PC-9 (cell line): ENCODE results near the gene TBC1D5. TPM values are rescaled to one million over a fixed set of nuclear protein-coding genes. Genes with fewer than 3 reads are reported as not detected.

Experiments
- BruUV-seq: library from RNA; stranded (reverse); fragments of 400-500 nt; replicated peaks from 2 replicates; lab custom pipeline; 2021; lab: Mats Ljungman, UMichigan
- CTCF ChIA-PET: fragments of 300-600 bp; sonication (Branson Sonifier 250); formaldehyde crosslinking; loops from one replicate; lab custom pipeline; 2022; ENCODE audit warnings: antibody characterized with exemption; lab: Charles Lee
- POLR2A ChIA-PET: fragments of 300-600 bp; sonication (Branson Sonifier 250); formaldehyde crosslinking; loops from one replicate; lab custom pipeline; 2022; ENCODE audit warnings: antibody characterized with exemption; ENCODE audit not compliant: unreplicated experiment; lab: Charles Lee
- DNase-seq, 2 experiments: peaks; one replicate each; pipeline versions ENCODE4 v3.0.0 to v3.0.0-alpha.2; 2015 to 2022; ENCODE audit warnings: mixed read lengths in 1 of 2
- H2AFZ ChIP-seq: fragments of 200-600 bp; sonication (generic); 2 replicates; pipeline ENCODE4 v1.8.1; 2017; ENCODE audit warnings: antibody characterized with exemption
- H3F3A ChIP-seq: fragments of 200-600 bp; sonication (generic); 2 replicates; pipeline ENCODE4 v1.8.1; 2017; ENCODE audit warnings: antibody characterized with exemption, mild to moderate bottlenecking, low read depth; ENCODE audit not compliant: insufficient read depth
- H3K27ac ChIP-seq: fragments of 200-600 bp; sonication (generic); 2 replicates; pipeline ENCODE4 v1.6.1; 2016; ENCODE audit warnings: mixed run types
- H3K27me3 ChIP-seq: fragments of 200-600 bp; sonication (generic); 2 replicates; pipeline ENCODE4 v1.6.1; 2016; ENCODE audit warnings: low read depth, mixed run types; ENCODE audit not compliant: insufficient read depth
- H3K36me3 ChIP-seq: fragments of 200-600 bp; sonication (generic); 2 replicates; pipeline ENCODE4 v1.6.1; 2016; ENCODE audit warnings: low read depth, mixed run types
- H3K4me1 ChIP-seq: fragments of 200-600 bp; sonication (generic); replicated peaks from 2 replicates; pipeline ENCODE4 v1.6.1; 2016; ENCODE audit warnings: mixed run types; ENCODE audit not compliant: insufficient read depth
- H3K4me2 ChIP-seq: fragments of 200-600 bp; sonication (generic); 2 replicates; pipeline ENCODE4 v1.6.1; 2017; ENCODE audit warnings: mixed run types
- H3K4me3 ChIP-seq: fragments of 200-600 bp; sonication (generic); 2 replicates; pipeline ENCODE4 v1.6.1; 2016; ENCODE audit warnings: mixed run types
- H3K79me2 ChIP-seq: fragments of 200-600 bp; sonication (generic); 2 replicates; pipeline ENCODE4 v1.6.1; 2017; ENCODE audit warnings: low read depth, mixed run types
- H3K9me2 ChIP-seq: fragments of 200-600 bp; sonication (generic); 2 replicates; pipeline ENCODE4 v1.8.1; 2017; ENCODE audit warnings: mild to moderate bottlenecking; ENCODE audit not compliant: insufficient read depth
- H3K9me3 ChIP-seq: fragments of 200-600 bp; sonication (generic); 2 replicates; pipeline ENCODE4 v1.8.1; 2016; ENCODE audit warnings: low read depth; ENCODE audit not compliant: insufficient read depth
- H4K20me1 ChIP-seq: fragments of 200-600 bp; sonication (generic); 2 replicates; pipeline ENCODE4 v1.8.1; 2017; ENCODE audit not compliant: insufficient read depth
- CTCF ChIP-seq: fragments of 200-600 bp; sonication (generic); conservative IDR thresholded peaks from 2 replicates; pipeline ENCODE4 v1.6.1; 2017; ENCODE audit warnings: mixed run types, antibody characterized with exemption, mild to moderate bottlenecking, moderate library complexity
- EZH2 ChIP-seq: fragments of 200-600 bp; sonication (generic); IDR thresholded peaks from 2 replicates; pipeline ENCODE4 v1.8.0; 2017; ENCODE audit warnings: antibody characterized with exemption, low read depth
- intact Hi-C: fragments of 100-400 bp; cut with micrococcal nuclease; formaldehyde crosslinking; loops from one replicate; pipeline ENCODE4 v1.10.0; 2022; ENCODE audit not compliant: unreplicated experiment
- total RNA-seq: library from RNA; stranded (reverse); gene quantifications from 2 replicates; pipeline ENCODE4 v1.2.3, GENCODE V29; 2021

TBC1D5 gene
- total RNA-seq, 1 experiment from 2014 or later = 54.0 TPM

DNA sequence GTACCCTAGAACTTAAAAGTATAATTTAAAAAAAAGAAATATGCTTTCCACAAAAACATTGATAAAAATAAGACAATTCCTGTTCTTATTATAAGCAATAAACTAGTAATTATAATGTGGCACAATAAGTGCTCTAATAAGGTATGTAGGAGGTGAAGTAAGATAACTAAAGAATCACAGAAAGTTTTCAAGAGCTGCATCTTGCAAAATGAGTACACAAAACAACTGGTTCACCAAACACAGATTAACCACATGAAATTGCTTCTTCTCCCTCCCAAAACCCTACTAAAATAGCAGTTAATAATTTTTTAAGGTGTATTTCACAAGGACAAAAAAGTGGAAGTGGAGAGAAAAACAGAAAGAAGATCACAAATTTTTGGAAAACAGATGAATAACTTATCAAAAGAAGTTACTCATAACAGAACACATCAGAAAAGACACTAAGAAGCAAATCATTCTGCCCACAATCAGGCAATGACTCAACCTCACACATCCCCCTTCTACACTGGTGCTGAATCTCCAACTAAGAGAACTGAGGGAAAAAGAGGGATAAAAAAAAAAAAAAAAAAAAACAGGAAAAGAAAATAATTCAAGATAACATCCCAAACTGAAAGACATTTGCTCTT lies 64.2 kb downstream of the TBC1D5 start:
- ChIA-PET CTCF (no interaction called here), POLR2A (no interaction called here)
- H3K4me1 ChIP-seq = no peaks in the 10 kb centered on the region
- H3K9me3 ChIP-seq = no peaks in the 10 kb centered on the region
- no peaks in the 10 kb centered on the region for H3K36me3 ChIP-seq
- H3K4me3 ChIP-seq = no peak overlapping the region
- DNase-seq = no peak
- no peak overlapping the region for H2AFZ ChIP-seq
- H3F3A ChIP-seq = no peaks in the 10 kb centered on the region
- no peaks in the 10 kb centered on the region for H4K20me1 ChIP-seq
- H3K27ac ChIP-seq = no peak overlapping the region
- 0 out of 2 replicates have a peak, but pooled peaks cover 3% of the 10 kb centered on the region for H3K79me2 ChIP-seq
- H3K27me3 ChIP-seq = no peaks in the 10 kb centered on the region
- H3K4me2 ChIP-seq = no peak overlapping the region
- intact Hi-C loops = no loop called here
- peaks cover 6% of the 10 kb centered on the region; the same call in 1 of the 2 replicates for H3K9me2 ChIP-seq
- TF ChIP-seq CTCF (no peak), EZH2 (no peak)
- no TSS peak for BruUV-seq

DNA sequence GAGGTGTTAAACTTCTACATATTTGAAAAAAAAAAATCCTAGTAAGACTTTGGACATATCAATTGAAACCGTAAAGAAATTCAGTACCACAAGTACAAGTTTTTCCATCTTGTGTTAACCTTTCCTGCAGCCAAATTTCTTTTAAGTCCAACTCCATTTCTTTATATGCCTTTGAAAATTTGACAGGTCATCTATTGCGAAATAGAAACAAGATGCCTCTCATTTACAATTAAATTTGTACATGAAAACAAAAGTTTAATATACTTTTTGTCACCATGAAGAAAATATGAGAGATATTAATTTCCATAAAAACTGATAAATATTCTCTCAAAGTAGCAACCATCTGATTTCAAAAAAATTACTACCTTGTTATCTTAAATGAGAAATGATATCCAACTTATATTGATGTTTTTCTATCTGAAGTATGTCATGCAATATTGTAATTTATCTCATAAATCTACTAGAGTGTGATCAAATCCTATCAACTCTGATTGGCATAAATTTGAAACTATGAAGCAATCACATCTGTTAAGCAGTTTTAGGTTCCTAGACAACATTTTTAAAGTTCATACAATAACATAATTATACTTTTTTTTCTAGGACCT lies 68.2 kb downstream of the TBC1D5 start:
- intact Hi-C loops = no loop called here
- TF ChIP-seq CTCF (no peak), EZH2 (no peak)
- no peaks in the 10 kb centered on the region for H3K4me1 ChIP-seq
- H3K27ac ChIP-seq = no peak overlapping the region
- no TSS peak for BruUV-seq
- no peaks in the 10 kb centered on the region for H3K27me3 ChIP-seq
- no peak for DNase-seq
- H3K9me3 ChIP-seq = no peaks in the 10 kb centered on the region
- ChIA-PET CTCF (no interaction called here), POLR2A (no interaction called here)
- peaks cover 6% of the 10 kb centered on the region; the same call in 1 of the 2 replicates for H3K9me2 ChIP-seq
- no peak overlapping the region for H3K4me2 ChIP-seq
- no peak overlapping the region for H2AFZ ChIP-seq
- H3K4me3 ChIP-seq = no peak overlapping the region
- H3K36me3 ChIP-seq = no peaks in the 10 kb centered on the region
- H3K79me2 ChIP-seq = 0 out of 2 replicates have a peak, but pooled peaks cover 3% of the 10 kb centered on the region
- H4K20me1 ChIP-seq = no peaks in the 10 kb centered on the region
- no peaks in the 10 kb centered on the region for H3F3A ChIP-seq

GRCh38 chr3:17672506-17672905 lies 69.9 kb downstream of the TBC1D5 start:
- Histone ChIP-seq H3K36me3 (no peaks in the 10 kb centered on the region), H3K9me3 (no peaks in the 10 kb centered on the region), H3K27me3 (no peaks in the 10 kb centered on the region), H2AFZ (no peak overlapping the region), H3K4me1 (no peaks in the 10 kb centered on the region), H4K20me1 (no peaks in the 10 kb centered on the region), H3K4me2 (no peak overlapping the region), H3K4me3 (no peak overlapping the region), H3K79me2 (no peaks in the 10 kb centered on the region), H3K9me2 (peaks cover 3% of the 10 kb centered on the region; the same call in 1 of the 2 replicates), H3K27ac (no peak overlapping the region), H3F3A (no peaks in the 10 kb centered on the region)
- no TSS peak for BruUV-seq
- no peak for DNase-seq
- TF ChIP-seq CTCF (no peak), EZH2 (no peak)
- intact Hi-C loops = no loop called here
- ChIA-PET POLR2A (no interaction called here), CTCF (interaction anchor here (0.7 kb wide), 1 partner anchor 157 kb away, joined by 6 read pairs; no protein-coding TSS in a partner anchor)
